CD4-positive, alpha-beta memory T cell (primary cell): ENCODE data around the gene IFITM5. TPM values are rescaled to one million over a fixed set of nuclear protein-coding genes. Genes with fewer than 3 reads are reported as not detected.
"Not testable (repeated sequence)": the region's sequence is repeated elsewhere in the genome, so short reads cannot be mapped to it uniquely, and the experiment has no call there.

Source experiments
- CTCF ChIA-PET: fragments of 350-600 bp; sonication (Branson Sonifier 250); formaldehyde crosslinking; loops from one replicate; lab custom pipeline; 2021; ENCODE audit warnings: inconsistent platforms; ENCODE audit not compliant: partially characterized antibody; lab: Charles Lee
- POLR2A ChIA-PET: fragments of 350-600 bp; sonication (Branson Sonifier 250); formaldehyde crosslinking; loops from one replicate; lab custom pipeline; 2021; ENCODE audit not compliant: partially characterized antibody; lab: Charles Lee
- DNase-seq, 5 donors: peaks; one replicate each; pipeline versions ENCODE4 v3.0.0 to v3.0.0-alpha.2; 2020 to 2022; ENCODE audit warnings: mixed read lengths in 1 of 5
- H3K27ac ChIP-seq: one replicate; pipeline ENCODE4 v1.7.0; 2013; ENCODE audit warnings: low read depth, low read length
- H3K27me3 ChIP-seq: 2 replicates; pipeline ENCODE4 v1.7.0; 2013; ENCODE audit warnings: mild to moderate bottlenecking, low read length, moderate library complexity; ENCODE audit not compliant: insufficient read depth
- H3K36me3 ChIP-seq: 2 replicates; pipeline ENCODE4 v1.7.0; 2013; ENCODE audit warnings: mild to moderate bottlenecking, low read length, moderate library complexity; ENCODE audit not compliant: insufficient read depth
- H3K4me1 ChIP-seq: 2 replicates; pipeline ENCODE4 v1.7.0; 2013; ENCODE audit warnings: mild to moderate bottlenecking, low read length, moderate library complexity; ENCODE audit not compliant: insufficient read depth
- H3K4me3 ChIP-seq, 2 donors: one replicate each; pipeline ENCODE4 v1.7.0; 2013; ENCODE audit warnings: low read length in 2 of 2, mild to moderate bottlenecking in 1 of 2
- H3K9me3 ChIP-seq, 2 donors: one replicate each; pipeline ENCODE4 v1.7.0; 2013; ENCODE audit warnings: low read length in 2 of 2, control low read depth in 1 of 2; ENCODE audit not compliant: control insufficient read depth in 1 of 2
- H3K27ac Mint-ChIP-seq, 7 donors: one replicate each; pipeline ENCODE4 v1.8.0; 2020 to 2021; ENCODE audit warnings: mixed read lengths in 7 of 7, mild to moderate bottlenecking in 6 of 7, inconsistent platforms in 3 of 7, moderate library complexity in 3 of 7
- H3K27me3 Mint-ChIP-seq, 2 donors: one replicate each; pipeline ENCODE4 v1.8.0; 2020 to 2021; ENCODE audit warnings: mixed read lengths in 2 of 2
- H3K36me3 Mint-ChIP-seq, 2 donors: one replicate each; pipeline ENCODE4 v1.8.0; 2020 to 2021; ENCODE audit warnings: mixed read lengths in 2 of 2, inconsistent platforms in 1 of 2, mild to moderate bottlenecking in 1 of 2
- H3K4me1 Mint-ChIP-seq, 4 donors: one replicate each; pipeline ENCODE4 v1.8.0; 2020 to 2021; ENCODE audit warnings: mixed read lengths in 4 of 4, mild to moderate bottlenecking in 1 of 4
- H3K4me3 Mint-ChIP-seq, 8 donors: one replicate each; pipeline ENCODE4 v1.8.0; 2020 to 2021; ENCODE audit warnings: mixed read lengths in 8 of 8, mild to moderate bottlenecking in 7 of 8, moderate library complexity in 6 of 8, inconsistent platforms in 3 of 8
- H3K9me3 Mint-ChIP-seq, 8 donors: one replicate each; pipeline ENCODE4 v1.8.0; 2020 to 2021; ENCODE audit warnings: mixed read lengths in 8 of 8, mild to moderate bottlenecking in 5 of 8, inconsistent platforms in 3 of 8, moderate library complexity in 1 of 8
- intact Hi-C: fragments of 100-400 bp; cut with micrococcal nuclease; formaldehyde crosslinking; loops from one replicate; pipeline ENCODE4 v1.15.1; 2023
- polyA plus RNA-seq, 2 donors: library from polyadenylated mRNA; unstranded; fragments of 300-500 nt; fragmentation: Illumina TruSeq; gene quantifications; one replicate each; pipeline ENCODE4 v1.2.3, GENCODE V29; 2021
- total RNA-seq, 2 experiments: library from RNA; stranded (reverse); gene quantifications; one replicate each; pipeline ENCODE4 v1.2.3, GENCODE V29; 2021

The IFITM5 gene
- total and polyA plus RNA-seq, 4 experiments from 2014 or later, result not detected

DNA sequence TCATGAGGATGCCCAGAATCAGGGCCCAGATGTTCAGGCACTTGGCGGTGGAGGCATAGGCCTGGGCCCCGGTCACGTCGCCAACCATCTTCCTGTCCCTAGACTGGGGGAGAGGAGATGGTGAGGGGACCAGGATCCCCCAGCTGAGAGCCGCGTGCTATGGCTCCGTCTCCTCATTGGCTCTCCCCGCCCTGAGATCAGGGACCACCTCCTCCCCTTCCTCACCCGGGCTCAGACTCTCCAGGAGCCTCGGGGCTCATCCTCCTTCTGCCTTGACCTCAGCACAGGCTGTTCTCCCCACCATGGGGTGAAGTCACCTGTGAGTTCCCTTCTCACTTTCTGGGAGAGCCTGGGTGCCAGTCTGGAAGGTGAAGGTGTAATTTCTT lies 20.6 kb upstream of the IFITM5 start:
- H3K36me3 ChIP-seq, DNase-seq, H3K9me3 Mint-ChIP-seq, H3K4me3 ChIP-seq, intact Hi-C loops, CTCF ChIA-PET, H3K27me3 Mint-ChIP-seq, H3K27me3 ChIP-seq, H3K9me3 ChIP-seq: not testable (repeated sequence)
- Mint-ChIP-seq H3K4me1 (peaks cover 23 to 43% (median 34%) of the 10 kb centered on the region in 4 donors), H3K27ac (peak overlapping the region; percentile 76 to 97 (median 89)), H3K4me3 (peak overlapping the region; percentile 81 to 90 (median 86)), H3K36me3 (peaks cover 17 to 21% of the 10 kb centered on the region in 2 donors)
- peaks cover 16% of the 10 kb centered on the region for H3K4me1 ChIP-seq
- POLR2A ChIA-PET, result interaction anchor here (1.3 kb wide), 2 partner anchors 35 to 52 kb away, joined by 5 to 6 read pairs; no protein-coding TSS in a partner anchor
- H3K27ac ChIP-seq, result peak overlapping the region; percentile 47

- H3K27me3 Mint-ChIP-seq, H3K9me3 ChIP-seq, H3K27me3 ChIP-seq, CTCF ChIA-PET, H3K36me3 ChIP-seq, intact Hi-C loops, H3K9me3 Mint-ChIP-seq: not testable (repeated sequence)
- H3K27ac ChIP-seq, result peak overlapping the region; percentile 60
- H3K4me1 ChIP-seq, result peaks cover 16% of the 10 kb centered on the region
- Mint-ChIP-seq H3K4me1 (peaks cover 20 to 38% (median 30%) of the 10 kb centered on the region in 4 donors), H3K4me3 (peak overlapping the region; percentile 81 to 90 (median 86)), H3K27ac (peak overlapping the region; percentile 76 to 96 (median 89)), H3K36me3 (peaks cover 20 to 25% of the 10 kb centered on the region in 2 donors)
- DNase-seq, result peak in 1 of 5 donors; percentile 42
- peak overlapping the region; percentile 19 to 36 for H3K4me3 ChIP-seq
- POLR2A ChIA-PET, result interaction anchor here (1.1 to 1.3 kb wide), 3 partner anchors 10 to 52 kb away, joined by 5 to 8 read pairs (median 6); no protein-coding TSS in a partner anchor
These were observed 20.0 kb upstream of the IFITM5 start for GRCh38 chr11:319121-319887.

- H3K9me3 Mint-ChIP-seq, H3K9me3 ChIP-seq, DNase-seq, H3K36me3 ChIP-seq, H3K27me3 Mint-ChIP-seq, intact Hi-C loops, H3K27me3 ChIP-seq, H3K27ac Mint-ChIP-seq: not testable (repeated sequence)
- peaks cover 19 to 42% (median 26%) of the 10 kb centered on the region in 4 donors for H3K4me1 Mint-ChIP-seq
- peak overlapping the region in 2 of 8 donors; percentile 83 to 84 for H3K4me3 Mint-ChIP-seq
- CTCF ChIA-PET, result interaction anchor here (1.2 to 4.0 kb wide), 7 partner anchors 9 to 131 kb away, joined by 4 to 46 read pairs (median 23); no protein-coding TSS in a partner anchor
- Histone ChIP-seq H3K4me3 (peak overlapping the region in 1 of 2 donors; percentile 19), H3K27ac (peak overlapping the region; percentile 76), H3K4me1 (peaks cover 17% of the 10 kb centered on the region)
- peaks cover 27 to 33% of the 10 kb centered on the region in 2 donors for H3K36me3 Mint-ChIP-seq
- POLR2A ChIA-PET, result interaction anchor here (1.1 to 7.2 kb wide), 10 partner anchors 7 to 111 kb away, joined by 6 to 66 read pairs (median 44); partner anchors contain the start of genes BET1L, IFITM2, PGGHG and RIC8A
These were observed 19.2 kb upstream of the IFITM5 start for GRCh38 chr11:318405-319120.

- H3K36me3 ChIP-seq, H3K27me3 ChIP-seq, H3K27me3 Mint-ChIP-seq, H3K9me3 Mint-ChIP-seq, H3K9me3 ChIP-seq: not testable (repeated sequence)
- DNase-seq, result peak in 1 of 5 donors; percentile 8
- ChIA-PET POLR2A (interaction anchor here (0.7 to 7.2 kb wide), 20 partner anchors 8 to 130 kb away, joined by 3 to 66 read pairs (median 8); partner anchors contain the start of genes BET1L, IFITM2, IFITM5 and PGGHG), CTCF (interaction anchor here (0.7 to 4.0 kb wide), 15 partner anchors 9 to 200 kb away, joined by 3 to 46 read pairs (median 12); partner anchors contain the start of genes IFITM2, IFITM5 and PGGHG)
- Histone ChIP-seq H3K4me3 (peak overlapping the region; percentile 59 to 91), H3K4me1 (peaks cover 24% of the 10 kb centered on the region), H3K27ac (peak overlapping the region; percentile 76)
- Mint-ChIP-seq H3K4me3 (peak overlapping the region; percentile 90 to 99 (median 95)), H3K4me1 (peaks cover 24 to 49% (median 31%) of the 10 kb centered on the region in 4 donors), H3K36me3 (peaks cover 27 to 36% of the 10 kb centered on the region in 2 donors), H3K27ac (peak overlapping the region; percentile 89 to 99 (median 97))
- intact Hi-C loops, result loop anchor here (2.0 kb wide), 1 partner anchor 49 kb away; no protein-coding TSS in a partner anchor
These were observed 18.5 kb upstream of the IFITM5 start for GRCh38 chr11:317668-318404.

GRCh38 chr11:316891-317301 lies 17.6 kb upstream of the IFITM5 start:
- peaks cover 34% of the 10 kb centered on the region for H3K4me1 ChIP-seq
- POLR2A ChIA-PET, result interaction anchor here (0.7 to 7.2 kb wide), 24 partner anchors 8 to 220 kb away, joined by 3 to 66 read pairs (median 4); partner anchors contain the start of genes BET1L, IFITM2, IFITM5 and LRRC56
- peaks cover 28 to 57% (median 38%) of the 10 kb centered on the region in 4 donors for H3K4me1 Mint-ChIP-seq
- H3K36me3 ChIP-seq, result peaks cover 8% of the 10 kb centered on the region
- H3K9me3 ChIP-seq, result no peaks in the 10 kb centered on the region
- H3K9me3 Mint-ChIP-seq, result peaks cover 0 to 2% (median 0%) of the 10 kb centered on the region in 8 donors
- peak overlapping the region; percentile 89 to 99 (median 97) for H3K27ac Mint-ChIP-seq
- H3K4me3 Mint-ChIP-seq, result peak overlapping the region; percentile 90 to 99 (median 95)
- H3K36me3 Mint-ChIP-seq, result peaks cover 27 to 38% of the 10 kb centered on the region in 2 donors
- H3K27me3 Mint-ChIP-seq, result no peaks in the 10 kb centered on the region
- no peaks in the 10 kb centered on the region for H3K27me3 ChIP-seq
- peak in 2 of 5 donors; percentile 29 to 34 for DNase-seq
- intact Hi-C loops, result loop anchor here (2.0 kb wide), 1 partner anchor 48 kb away; no protein-coding TSS in a partner anchor
- CTCF ChIA-PET, result interaction anchor here (0.6 to 4.0 kb wide), 18 partner anchors 8 to 201 kb away, joined by 3 to 46 read pairs (median 5); partner anchors contain the start of genes IFITM2, IFITM5 and PGGHG
- peak overlapping the region; percentile 76 for H3K27ac ChIP-seq
- peak overlapping the region; percentile 59 to 91 for H3K4me3 ChIP-seq
